ENCODE data around the gene COBL. TPM values are rescaled to one million over a fixed set of nuclear protein-coding genes. Genes with fewer than 3 reads are reported as not detected.

COBL gene
- total RNA-seq, 1 donor from 2014 or later: 0.05 TPM

DNA sequence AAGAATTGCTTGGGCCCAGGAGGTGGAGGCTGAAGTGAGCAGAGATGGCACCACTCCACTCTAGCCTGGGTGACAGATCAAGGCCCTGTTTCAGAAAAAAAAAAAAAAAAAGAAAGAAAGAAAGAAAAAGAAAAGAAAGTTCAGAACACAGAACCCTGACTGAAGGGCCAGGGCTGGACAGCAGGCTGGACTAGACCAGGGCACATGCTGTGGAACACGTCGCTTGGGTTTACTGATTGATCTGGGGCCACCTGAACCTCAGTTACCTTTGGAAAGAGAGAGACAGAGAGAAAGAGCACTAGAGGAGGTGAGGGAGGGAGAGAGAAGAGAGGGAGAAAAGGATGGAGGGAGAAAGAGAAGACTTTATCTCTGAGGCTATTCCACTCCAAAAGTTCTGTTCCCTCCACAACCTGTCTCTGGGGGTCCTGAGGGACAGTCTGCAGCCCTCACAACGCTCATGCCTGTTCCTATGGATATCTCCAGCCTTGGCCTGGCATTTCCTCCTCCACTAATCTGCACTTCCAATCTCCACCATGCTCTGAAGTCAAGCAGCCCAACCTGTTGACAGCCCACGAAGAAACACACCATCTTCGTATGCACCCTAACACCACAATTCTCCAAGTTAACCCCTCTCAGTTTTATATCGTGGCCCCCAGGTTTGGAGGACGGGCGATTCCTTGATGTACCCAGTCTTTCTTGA, 81.8 kb downstream of the COBL start:
- no peak overlapping the region for H3K27ac Mint-ChIP-seq (ENCODE audit: unreplicated experiment)

GRCh38 chr7:51234139-51234538, 82.5 kb downstream of the COBL start:
- Mint-ChIP-seq H3K4me1 (peaks cover 51% of the 10 kb centered on the region), H3K27ac (ENCODE audit: unreplicated experiment) (no peak overlapping the region), H3K36me3 (ENCODE audit: low read depth) (no peaks in the 10 kb centered on the region), H3K4me3 (no peak overlapping the region), H3K27me3 (ENCODE audit: low read depth) (no peaks in the 10 kb centered on the region), H3K9me3 (no peaks in the 10 kb centered on the region)
- no peak for DNase-seq (ENCODE audit: low read depth, low spot score)
- TF ChIP-seq, protein P1, sequence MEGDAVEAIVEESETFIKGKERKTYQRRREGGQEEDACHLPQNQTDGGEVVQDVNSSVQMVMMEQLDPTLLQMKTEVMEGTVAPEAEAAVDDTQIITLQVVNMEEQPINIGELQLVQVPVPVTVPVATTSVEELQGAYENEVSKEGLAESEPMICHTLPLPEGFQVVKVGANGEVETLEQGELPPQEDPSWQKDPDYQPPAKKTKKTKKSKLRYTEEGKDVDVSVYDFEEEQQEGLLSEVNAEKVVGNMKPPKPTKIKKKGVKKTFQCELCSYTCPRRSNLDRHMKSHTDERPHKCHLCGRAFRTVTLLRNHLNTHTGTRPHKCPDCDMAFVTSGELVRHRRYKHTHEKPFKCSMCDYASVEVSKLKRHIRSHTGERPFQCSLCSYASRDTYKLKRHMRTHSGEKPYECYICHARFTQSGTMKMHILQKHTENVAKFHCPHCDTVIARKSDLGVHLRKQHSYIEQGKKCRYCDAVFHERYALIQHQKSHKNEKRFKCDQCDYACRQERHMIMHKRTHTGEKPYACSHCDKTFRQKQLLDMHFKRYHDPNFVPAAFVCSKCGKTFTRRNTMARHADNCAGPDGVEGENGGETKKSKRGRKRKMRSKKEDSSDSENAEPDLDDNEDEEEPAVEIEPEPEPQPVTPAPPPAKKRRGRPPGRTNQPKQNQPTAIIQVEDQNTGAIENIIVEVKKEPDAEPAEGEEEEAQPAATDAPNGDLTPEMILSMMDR (conservative IDR thresholded peaks at IDR 0.05): no peak

More for the DNA sequence above, 81.8 kb downstream of the COBL start:
- DNase-seq (ENCODE audit: low read depth, low spot score): no peak
- Mint-ChIP-seq H3K27me3 (ENCODE audit: low read depth) (no peaks in the 10 kb centered on the region), H3K9me3 (no peaks in the 10 kb centered on the region), H3K4me3 (no peak overlapping the region), H3K36me3 (ENCODE audit: low read depth) (no peaks in the 10 kb centered on the region), H3K4me1 (peaks cover 50% of the 10 kb centered on the region)
- TF ChIP-seq, protein P1 (conservative IDR thresholded peaks at IDR 0.05): no peak

GRCh38 chr7:51233374-51233773, 83.2 kb downstream of the COBL start:
- Mint-ChIP-seq H3K27me3 (ENCODE audit: low read depth) (no peaks in the 10 kb centered on the region), H3K9me3 (no peaks in the 10 kb centered on the region), H3K4me1 (peaks cover 51% of the 10 kb centered on the region), H3K36me3 (ENCODE audit: low read depth) (no peaks in the 10 kb centered on the region), H3K27ac (ENCODE audit: unreplicated experiment) (no peak overlapping the region), H3K4me3 (no peak overlapping the region)
- DNase-seq (ENCODE audit: low read depth, low spot score): no peak
- TF ChIP-seq, protein P1 (conservative IDR thresholded peaks at IDR 0.05): no peak

DNA sequence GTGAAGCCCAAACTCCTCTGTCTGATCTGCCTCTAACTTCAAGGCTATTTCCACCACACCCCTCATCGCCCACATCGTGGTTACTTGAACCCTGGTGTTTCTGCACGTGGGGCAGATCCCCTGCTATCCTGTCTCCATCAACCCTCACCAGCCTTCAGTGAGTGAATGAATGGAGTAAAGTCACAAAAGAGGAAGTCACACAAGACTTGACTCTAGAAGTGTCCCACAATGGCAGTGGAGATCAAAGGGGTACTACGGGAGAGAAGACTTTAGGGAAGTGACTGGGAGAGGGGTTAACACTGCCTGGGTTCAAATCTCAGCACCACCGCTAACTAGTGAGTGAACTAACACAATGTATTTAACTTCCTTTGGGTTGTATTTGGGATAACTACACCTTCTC, 85.9 kb downstream of the COBL start:
- Mint-ChIP-seq H3K36me3 (ENCODE audit: low read depth) (no peaks in the 10 kb centered on the region), H3K9me3 (no peaks in the 10 kb centered on the region), H3K4me1 (peaks cover 44% of the 10 kb centered on the region), H3K27me3 (ENCODE audit: low read depth) (no peaks in the 10 kb centered on the region), H3K4me3 (no peak overlapping the region), H3K27ac (ENCODE audit: unreplicated experiment) (no peak overlapping the region)
- no peak for DNase-seq (ENCODE audit: low read depth, low spot score)
- TF ChIP-seq, protein P1 (conservative IDR thresholded peaks at IDR 0.05): no peak

DNA sequence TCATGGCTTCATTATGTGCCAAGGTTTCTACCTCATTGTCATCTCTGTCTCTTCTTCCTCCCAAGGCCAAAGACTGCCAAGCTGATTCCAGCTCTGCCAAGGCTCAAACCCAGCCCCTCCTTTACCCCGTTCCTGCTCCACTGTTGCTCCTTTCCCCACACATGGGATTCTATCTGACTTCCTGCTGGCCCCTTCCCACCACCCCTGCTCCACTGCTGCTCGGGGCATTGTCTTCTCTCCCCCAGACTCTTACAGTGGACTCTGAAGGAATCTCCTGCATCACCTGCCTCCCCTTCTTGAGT, 86.3 kb downstream of the COBL start:
- TF ChIP-seq, protein P1 (conservative IDR thresholded peaks at IDR 0.05): no peak
- Mint-ChIP-seq H3K36me3 (ENCODE audit: low read depth) (no peaks in the 10 kb centered on the region), H3K27me3 (ENCODE audit: low read depth) (no peaks in the 10 kb centered on the region), H3K4me3 (no peak overlapping the region), H3K4me1 (peaks cover 40% of the 10 kb centered on the region), H3K9me3 (no peaks in the 10 kb centered on the region), H3K27ac (ENCODE audit: unreplicated experiment) (no peak overlapping the region)
- DNase-seq (ENCODE audit: low read depth, low spot score): no peak

Data from neural crest cell (in vitro differentiated cells).